ENCODE measurements around the gene SUCO.

The SUCO gene

DNA sequence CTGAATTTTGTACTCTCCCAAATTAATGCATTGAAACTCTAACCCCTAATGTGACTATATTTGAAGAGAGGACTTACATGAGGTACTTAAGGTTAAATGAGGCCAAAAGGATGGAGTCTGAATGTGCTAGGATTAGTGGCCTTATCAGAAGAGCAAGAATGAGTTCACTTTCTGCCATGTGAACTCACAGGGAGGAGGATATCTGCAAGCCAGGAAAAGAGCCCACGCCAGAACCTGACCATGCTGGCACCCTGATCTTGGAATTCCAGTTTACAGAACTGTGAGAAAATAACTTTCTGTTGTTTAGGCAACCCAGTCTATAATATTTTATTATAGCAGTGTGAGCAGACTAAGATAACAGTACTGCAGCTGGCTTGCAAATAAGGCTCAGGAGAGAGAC lies 113.7 kb downstream of the SUCO start:
- DNase-seq (ENCODE audit: low spot score) = no peak

DNA sequence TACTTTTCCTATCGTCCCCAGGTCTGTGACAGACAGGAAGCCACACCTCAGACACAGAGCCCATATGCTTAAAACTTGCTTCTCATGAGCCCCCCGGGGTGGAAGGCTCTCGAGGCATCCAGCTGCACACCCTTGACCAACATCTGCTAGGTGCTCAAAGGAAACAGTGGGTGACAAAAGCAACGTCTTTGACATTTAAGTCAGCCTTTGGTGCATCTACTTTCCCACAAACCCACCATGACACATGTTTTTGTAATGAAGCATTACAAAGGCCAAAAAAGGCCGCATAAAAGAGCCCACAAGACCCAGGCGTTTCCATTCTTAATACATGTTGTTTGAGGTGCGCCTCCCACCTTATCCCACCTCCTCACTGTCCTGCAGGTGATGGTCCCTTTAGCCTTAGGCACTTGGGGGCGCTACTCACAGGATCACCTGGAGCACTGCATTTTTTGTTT lies 114.2 kb downstream of the SUCO start:
- DNase-seq (ENCODE audit: low spot score) = no peak

DNA sequence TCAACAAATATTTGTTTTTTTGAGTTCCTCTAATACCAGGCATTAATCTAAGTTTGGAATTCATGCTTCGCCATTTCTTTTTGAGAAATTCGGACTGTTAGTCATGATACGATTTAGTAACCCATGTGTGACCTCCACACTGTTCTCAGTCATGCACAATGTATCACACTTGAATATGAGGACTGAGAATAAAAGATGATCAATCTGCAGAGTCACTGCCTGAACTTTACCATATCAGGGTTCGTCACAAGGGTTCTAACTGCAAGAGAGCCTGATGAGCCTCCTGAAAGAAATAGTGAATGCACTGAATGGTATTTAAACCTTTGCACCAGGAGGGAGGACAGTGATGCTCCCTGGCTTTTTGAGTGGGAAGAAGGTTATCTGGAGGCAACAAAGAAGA lies 115.0 kb downstream of the SUCO start:
- DNase-seq (ENCODE audit: low spot score) = no peak

DNA sequence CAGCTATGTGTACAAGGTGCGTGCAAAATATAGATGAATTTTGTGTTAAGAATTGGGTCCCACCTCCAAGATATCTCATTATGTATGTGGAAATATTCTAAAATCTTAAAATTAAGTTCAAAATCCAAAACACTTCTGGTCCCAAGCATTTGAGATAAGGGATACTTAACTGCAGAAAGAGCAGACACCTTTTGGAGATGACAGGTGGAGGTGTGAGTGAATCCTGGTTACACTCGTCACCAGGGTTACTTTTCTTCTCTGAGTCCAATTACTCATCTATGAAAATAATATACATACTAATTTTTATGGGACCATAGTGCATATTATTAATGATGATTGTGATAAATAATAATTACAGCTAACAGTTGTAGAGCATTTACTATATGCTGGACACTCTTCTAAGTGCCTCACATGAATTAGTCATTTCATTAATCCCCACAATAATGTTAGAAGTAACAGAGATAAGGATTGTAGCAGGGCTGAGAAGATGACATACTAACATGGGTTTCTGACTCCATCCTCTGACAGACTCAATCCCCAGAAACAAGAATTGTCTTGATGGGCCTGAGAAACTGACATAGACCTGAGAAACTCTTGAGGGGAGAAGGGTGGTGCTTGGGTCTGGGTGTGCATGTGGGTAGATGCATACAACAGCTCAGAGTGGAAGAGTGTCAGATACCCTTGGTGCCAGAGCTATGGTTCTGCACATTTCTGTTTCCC lies 117.7 kb downstream of the SUCO start:
- no peak for DNase-seq (ENCODE audit: low spot score)

DNA sequence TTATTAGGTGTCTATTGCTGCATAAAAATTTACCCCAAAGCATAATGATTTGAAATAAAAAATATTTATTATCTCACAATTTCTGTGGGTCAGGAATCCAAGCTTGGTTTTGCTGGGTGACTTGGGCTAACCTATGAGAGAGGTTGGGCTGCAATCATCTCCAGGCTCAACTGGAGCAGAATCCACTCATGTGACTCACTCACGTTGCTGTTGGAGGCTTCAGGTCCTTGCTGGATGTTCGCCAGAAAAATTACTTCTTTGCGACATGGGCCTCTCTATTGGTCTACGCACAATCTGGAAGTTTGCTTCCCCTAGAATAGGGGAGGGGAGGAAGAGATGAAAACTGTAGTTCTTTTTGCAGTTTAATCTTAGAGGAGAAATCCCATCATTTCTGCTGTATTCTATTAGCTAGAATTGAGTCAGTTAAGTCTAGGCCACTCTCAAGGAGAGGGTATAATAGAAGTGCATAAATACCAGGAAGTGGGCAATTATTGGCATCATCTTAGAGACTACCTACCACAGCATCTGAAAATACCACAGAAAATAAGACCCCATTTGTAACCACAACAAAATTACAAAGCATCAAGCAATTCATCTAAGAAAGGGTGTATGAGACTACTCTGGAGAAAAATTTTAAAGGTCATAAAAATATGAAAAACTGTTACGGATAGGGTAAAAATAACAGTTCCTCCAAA lies 120.2 kb downstream of the SUCO start:
- DNase-seq (ENCODE audit: low spot score) = no peak

DNA sequence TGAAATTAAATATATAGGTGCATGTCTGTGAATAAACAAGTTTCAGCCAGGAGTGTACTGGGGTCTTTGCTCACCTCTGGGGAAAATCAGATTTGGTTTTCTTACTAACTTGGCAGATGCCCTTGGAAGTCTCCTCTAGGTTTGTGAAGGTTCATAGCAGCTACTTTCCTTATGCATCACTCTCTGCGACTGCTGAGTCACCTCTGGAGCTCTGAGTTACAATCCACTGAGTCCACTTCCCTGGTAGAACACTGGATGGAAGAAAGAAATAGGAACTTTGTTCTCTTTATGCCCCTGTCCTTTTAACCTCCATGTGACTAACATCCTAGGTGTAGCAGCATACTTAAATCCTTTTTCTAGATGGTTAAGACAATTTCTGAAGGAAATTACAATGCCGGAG lies 121.6 kb downstream of the SUCO start:
- peak; percentile 82 for DNase-seq (ENCODE audit: low spot score)

DNA sequence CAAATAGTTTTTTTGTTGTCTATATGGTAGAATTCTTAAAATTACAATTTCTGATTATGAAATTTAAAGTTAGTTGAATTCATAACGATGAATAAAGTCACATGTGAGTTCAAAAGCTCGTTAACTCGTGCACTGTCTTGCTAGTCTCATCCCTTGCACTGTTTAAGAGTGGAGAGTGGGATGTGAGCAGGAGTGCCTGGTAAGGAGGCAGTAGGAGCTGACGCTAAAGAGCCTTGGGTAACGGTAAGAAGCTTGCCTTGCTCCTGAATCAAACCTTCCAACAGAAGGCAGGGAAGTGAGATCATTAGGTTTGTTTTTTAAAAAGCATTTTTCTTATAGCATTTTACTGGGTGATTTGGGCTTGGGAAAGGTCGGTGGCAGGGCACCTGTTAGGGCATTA lies 123.6 kb downstream of the SUCO start:
- no peak for DNase-seq (ENCODE audit: low spot score)

DNA sequence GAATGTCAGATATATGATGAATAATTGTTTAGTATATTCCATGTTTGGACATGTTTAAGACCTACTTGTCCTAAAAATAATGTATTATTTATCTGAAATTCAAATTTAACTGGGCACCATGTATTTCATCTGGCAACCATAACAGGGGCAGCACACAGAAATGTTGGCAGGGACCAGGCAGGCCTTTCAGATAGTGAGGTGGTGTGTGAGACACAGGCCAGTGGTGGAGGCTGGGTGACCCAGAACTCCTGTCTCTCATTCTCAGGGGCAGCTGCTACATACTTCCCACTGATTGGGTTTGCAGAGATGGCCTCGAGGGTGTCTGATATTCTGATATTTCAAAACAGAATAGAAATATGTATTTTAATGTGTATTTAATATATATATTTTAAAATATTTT lies 124.6 kb downstream of the SUCO start:
- DNase-seq (ENCODE audit: low spot score) = no peak

DNA sequence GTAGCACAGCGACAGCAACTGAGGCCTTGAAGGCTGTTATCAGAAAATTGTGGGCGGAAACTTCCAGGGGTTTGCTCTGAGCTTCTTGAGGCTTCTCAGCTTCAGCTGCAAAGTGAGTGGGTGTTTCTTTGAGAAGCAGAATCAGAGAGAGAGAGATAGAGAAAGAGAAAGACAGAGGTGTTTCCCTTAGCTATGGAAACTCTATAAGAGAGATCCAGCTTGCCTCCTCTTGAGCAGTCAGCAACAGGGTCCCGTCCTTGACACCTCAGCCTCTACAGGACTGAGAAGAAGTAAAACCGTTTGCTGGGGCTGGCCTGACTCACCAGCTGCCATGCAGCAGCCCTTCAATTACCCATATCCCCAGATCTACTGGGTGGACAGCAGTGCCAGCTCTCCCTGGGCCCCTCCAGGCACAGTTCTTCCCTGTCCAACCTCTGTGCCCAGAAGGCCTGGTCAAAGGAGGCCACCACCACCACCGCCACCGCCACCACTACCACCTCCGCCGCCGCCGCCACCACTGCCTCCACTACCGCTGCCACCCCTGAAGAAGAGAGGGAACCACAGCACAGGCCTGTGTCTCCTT lies 126.0 kb downstream of the SUCO start, which contains the start of gene FASLG:
TSS of gene FASLG (plus strand) at position 233 of the 583 bp plus-strand sequence. CDS start at position 332, 99 bp downstream.
- no peak for DNase-seq (ENCODE audit: low spot score)

DNA sequence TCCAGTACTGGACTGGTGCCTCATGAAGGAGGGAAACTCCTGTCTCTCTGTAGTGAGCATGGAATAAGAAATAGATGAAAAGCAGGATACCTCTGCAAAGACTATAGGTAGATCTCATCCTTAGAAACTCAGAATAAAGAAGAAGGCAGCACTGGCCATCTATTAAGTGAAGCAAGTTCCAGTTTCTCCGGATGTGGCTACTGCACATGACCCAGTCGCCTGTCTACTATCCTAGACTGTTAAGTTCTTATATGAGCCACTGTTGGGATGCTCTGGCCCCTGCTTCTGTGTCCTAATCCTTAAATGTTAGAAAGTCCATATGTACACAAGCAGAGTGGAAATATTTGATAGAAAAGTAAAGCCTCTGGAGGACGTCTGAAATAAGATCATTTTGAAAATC lies 128.2 kb downstream of the SUCO start:
- no peak for DNase-seq (ENCODE audit: low spot score)

Measured in AG08395 (cell line).